GM18870 (cell line): ENCODE data around the gene SLC2A13.
A peak's percentile ranks its signal among the peaks of the same experiment; 100 is the strongest.

ENCODE experiments used
- ATAC-seq: cut with Tn5 transposase; IDR thresholded peaks from one replicate; pipeline ENCODE4 v1.9.1; 2021; ENCODE audit warnings: moderate library complexity; ENCODE audit not compliant: unreplicated experiment

The SLC2A13 gene

GRCh38 chr12:39883411-39883810 is 222.5 kb downstream of the SLC2A13 start:
- no peak for ATAC-seq

DNA sequence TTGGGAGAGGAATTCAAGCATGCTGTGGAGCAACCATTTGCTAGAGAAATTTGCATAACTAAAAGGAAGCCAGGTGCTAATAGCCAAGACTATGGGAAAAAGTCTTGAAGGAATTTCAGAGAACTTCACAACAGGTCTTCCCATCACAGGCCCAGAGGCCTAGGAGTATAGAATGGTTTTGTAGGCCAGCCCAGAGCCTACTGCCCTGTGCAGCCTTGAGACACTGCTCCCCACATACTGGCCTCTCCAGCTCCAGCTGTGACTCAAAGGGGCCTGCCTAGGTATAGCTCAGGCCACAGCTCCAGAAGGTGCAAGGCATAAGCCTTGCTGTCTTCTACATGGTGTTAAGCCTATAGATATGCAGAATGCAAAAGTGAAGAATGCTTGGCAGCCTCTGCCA is 227.1 kb downstream of the SLC2A13 start:
- no peak for ATAC-seq

GRCh38 chr12:39875721-39876120 is 230.2 kb downstream of the SLC2A13 start:
- ATAC-seq, result no peak

GRCh38 chr12:39874785-39875184 is 231.1 kb downstream of the SLC2A13 start:
- ATAC-seq, result no peak

DNA sequence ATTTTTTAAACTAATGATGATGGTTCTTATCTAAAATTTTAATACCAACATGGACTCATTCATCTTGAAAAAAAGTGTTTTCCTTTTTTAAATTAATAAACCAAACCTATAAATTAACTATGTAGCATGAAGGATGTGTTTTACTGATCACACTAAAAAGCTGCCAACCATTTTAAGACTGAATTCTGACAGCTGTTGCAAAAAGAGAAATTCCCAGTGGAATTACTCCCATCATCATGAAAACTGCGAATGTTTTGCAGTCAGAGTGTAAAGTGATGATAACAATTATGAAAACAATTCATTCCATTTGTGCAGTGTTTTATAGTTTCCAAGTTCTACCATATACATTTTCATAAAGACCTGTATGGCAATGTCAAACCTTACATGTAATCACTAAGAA is 232.8 kb downstream of the SLC2A13 start:
- ATAC-seq, result no peak

DNA sequence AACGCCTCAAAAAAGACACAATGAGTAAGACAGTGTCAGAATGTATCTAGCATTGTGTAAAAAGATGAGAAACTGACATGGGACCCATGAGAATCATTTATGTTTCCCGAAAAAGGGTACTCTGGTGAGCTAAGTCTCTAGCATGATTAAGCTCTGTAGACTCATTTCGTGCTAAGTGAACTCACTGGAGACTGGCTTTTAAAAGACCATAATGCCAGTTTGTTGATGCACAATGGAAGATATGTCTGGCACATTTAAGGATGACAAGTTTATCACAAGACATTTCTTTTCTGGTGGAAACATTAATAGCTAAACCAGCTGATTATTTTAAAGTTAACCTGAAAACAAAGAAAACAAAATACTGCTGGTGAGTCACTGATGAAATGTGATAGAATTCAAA is 233.5 kb downstream of the SLC2A13 start:
- ATAC-seq, result no peak

GRCh38 chr12:39868328-39868725 is 237.6 kb downstream of the SLC2A13 start:
- ATAC-seq, result no peak

DNA sequence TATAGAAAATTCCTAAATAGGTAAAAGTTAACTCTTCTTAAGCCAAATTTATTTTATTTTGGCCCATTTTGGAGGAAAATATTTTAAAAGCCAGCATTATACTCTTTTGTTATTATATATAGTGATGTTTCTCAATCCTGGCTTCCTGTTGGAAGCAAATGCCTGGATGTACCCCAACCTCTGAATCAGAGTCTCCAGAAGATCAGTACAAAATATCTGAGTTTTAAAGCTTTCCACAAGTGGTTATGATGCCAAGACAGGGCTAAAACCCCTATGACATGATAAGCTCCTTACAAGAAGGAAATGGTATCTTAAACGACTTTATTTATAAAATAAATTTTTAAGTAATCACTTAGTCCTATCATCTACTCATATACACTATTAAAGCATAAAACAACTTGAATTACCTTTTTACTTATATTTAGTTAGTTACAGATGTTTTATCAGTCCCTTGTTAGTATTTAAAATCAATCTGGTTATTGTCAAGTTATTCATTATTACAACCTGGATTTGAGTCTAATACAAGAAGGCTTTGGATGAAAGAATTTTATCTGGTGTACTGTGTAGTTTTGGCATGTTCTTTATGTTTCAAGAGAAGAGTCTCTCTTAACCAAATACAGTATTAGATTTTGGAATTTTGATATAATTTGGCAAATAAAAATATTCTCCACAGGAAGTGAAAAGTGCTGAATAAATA is 238.1 kb downstream of the SLC2A13 start:
- no peak for ATAC-seq

- no peak for ATAC-seq
These were observed 239.7 kb downstream of the SLC2A13 start for GRCh38 chr12:39866135-39866534.

- ATAC-seq, result no peak
These were observed 245.2 kb downstream of the SLC2A13 start for GRCh38 chr12:39860695-39861094.

DNA sequence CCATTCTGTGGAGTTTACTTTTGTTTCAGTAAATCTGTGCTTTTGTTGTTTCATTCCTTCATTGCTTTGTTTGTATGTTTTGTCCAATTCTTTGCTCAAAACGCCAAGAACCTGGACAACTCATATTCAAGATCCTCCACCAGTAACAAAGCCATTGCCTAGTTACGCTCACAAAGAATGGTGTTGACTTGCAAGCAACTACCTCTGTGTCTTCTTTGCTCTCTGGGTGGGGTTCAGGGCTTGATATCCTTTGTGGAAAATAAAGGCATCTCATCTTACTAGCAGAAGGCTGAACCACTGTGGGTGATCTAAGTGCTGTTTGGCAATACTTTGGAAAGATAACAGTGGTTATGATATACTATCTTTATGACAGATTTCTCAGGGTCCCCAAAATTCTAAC is 252.9 kb downstream of the SLC2A13 start:
- ATAC-seq, result no peak

DNA sequence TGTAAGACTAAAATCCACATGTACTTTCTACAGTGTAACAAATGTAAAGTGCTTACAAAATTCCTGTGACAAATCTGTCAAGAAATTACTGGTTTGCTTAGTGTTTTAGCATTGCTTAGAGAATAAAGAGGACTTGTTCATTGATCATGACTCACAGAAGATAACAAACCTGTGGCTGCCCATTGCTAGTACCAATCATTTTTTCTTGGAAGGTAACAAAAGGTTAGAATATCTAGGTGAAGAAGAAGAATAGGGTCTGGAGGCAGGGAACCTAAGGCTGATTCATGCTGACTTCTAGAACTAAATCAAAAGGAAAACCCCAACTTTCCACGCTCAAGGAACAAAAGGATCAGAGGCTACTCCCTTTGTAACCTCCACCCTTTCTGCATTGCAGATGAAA is 253.5 kb downstream of the SLC2A13 start:
- no peak for ATAC-seq

GRCh38 chr12:39848218-39848617 is 257.7 kb downstream of the SLC2A13 start:
- ATAC-seq, result peak; percentile 63

DNA sequence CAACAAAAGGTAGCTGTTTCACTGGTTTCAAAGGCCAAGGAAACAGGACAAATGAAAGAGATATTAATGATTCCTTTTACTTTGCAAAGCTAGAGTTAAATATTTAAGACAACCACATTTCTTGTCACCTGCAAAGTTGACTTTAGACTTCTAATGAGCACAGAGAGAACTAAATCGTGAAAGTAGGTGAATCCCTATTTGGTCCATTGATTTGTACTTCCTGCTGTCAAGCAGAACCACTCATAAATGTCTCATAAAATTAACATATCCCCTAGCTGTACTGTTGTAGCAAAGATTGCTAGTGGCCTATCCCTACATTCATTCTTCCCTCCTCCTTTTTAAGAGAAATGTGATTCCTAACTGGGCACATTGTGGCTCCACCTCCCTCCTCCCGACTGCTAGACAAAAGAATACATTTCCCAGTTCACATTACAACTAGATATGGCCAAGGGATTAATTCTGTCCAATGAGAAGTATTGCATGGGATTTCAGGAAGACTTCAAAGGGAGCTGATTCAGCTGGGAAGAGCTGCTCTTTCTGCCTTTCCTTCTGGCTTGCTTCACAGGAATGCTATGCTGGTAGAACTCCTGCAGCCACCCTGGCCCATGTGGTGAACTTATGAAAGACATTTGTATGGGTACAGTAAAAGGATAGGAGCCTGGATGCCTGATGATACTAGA is 258.8 kb downstream of the SLC2A13 start:
- ATAC-seq, result peak; percentile 51

- no peak for ATAC-seq
These were observed 259.6 kb downstream of the SLC2A13 start for GRCh38 chr12:39846304-39846703.

GRCh38 chr12:39840422-39840821 is 265.5 kb downstream of the SLC2A13 start:
- no peak for ATAC-seq

DNA sequence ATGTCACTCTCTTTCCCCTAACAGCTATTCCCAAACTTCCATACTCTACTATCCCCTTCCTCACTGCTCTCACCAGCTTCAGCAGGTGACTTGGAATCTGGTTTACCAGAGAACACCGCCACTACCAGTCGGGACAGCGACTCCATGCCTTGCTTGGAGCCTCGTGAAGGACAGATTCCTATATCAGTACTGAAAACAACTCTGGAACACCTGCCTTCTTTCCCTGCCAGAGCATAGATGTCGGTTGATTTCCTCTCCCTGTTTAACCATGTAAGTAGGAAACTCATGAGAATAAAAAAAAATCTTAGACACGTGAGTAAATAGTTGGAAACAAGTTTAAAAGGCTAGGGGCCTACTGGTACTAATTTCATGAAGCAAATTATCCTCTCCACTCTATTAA is 266.8 kb downstream of the SLC2A13 start:
- no peak for ATAC-seq

- peak; percentile 85 for ATAC-seq
These were observed 270.1 kb downstream of the SLC2A13 start for GRCh38 chr12:39835517-39836489.

- ATAC-seq, result peak; percentile 34
These were observed 274.1 kb downstream of the SLC2A13 start for GRCh38 chr12:39831587-39832315.

- no peak for ATAC-seq
These were observed 274.9 kb downstream of the SLC2A13 start for GRCh38 chr12:39830852-39831520.
